Skeletal muscle cell (primary cell): ENCODE data around the gene IL34.
"Not testable (repeated sequence)": the region's sequence is repeated elsewhere in the genome, so short reads cannot be mapped to it uniquely, and the experiment has no call there.

Source experiments
- DNase-seq: peaks from one replicate; pipeline ENCODE4 v3.0.0-alpha.2; 2010; ENCODE audit warnings: low read depth
- H3K4me3 ChIP-seq: 2 replicates; pipeline ENCODE4 v1.5.1; 2011; ENCODE audit warnings: low read depth, mild to moderate bottlenecking, control low read depth, low read length, moderate library complexity

The IL34 gene

GRCh38 chr16:70670175-70670574 lies 23.8 kb downstream of the IL34 start:
- DNase-seq: no peak
- H3K4me3 ChIP-seq: no peak overlapping the region

- not testable (repeated sequence) for DNase-seq, H3K4me3 ChIP-seq
Measured at GRCh38 chr16:70670938-70671337, 24.6 kb downstream of the IL34 start.

- no peak overlapping the region for H3K4me3 ChIP-seq
- DNase-seq: no peak
Measured at GRCh38 chr16:70674221-70675014, 28.1 kb downstream of the IL34 start.

- no peak for DNase-seq
- no peak overlapping the region for H3K4me3 ChIP-seq
Measured at GRCh38 chr16:70675851-70676513, 29.6 kb downstream of the IL34 start.

GRCh38 chr16:70676675-70677498 lies 30.5 kb downstream of the IL34 start:
- H3K4me3 ChIP-seq: no peak overlapping the region
- DNase-seq: no peak

GRCh38 chr16:70677499-70678120 lies 31.3 kb downstream of the IL34 start:
- no peak for DNase-seq
- H3K4me3 ChIP-seq: no peak overlapping the region

- DNase-seq: no peak
- H3K4me3 ChIP-seq: no peak overlapping the region
Measured at GRCh38 chr16:70678121-70678897, 31.9 kb downstream of the IL34 start.

- no peak overlapping the region for H3K4me3 ChIP-seq
- no peak for DNase-seq
Measured at GRCh38 chr16:70678898-70679670, 32.7 kb downstream of the IL34 start.

GRCh38 chr16:70679671-70680494 lies 33.5 kb downstream of the IL34 start:
- H3K4me3 ChIP-seq: no peak overlapping the region
- no peak for DNase-seq

GRCh38 chr16:70680495-70681381 lies 34.4 kb downstream of the IL34 start:
- no peak overlapping the region for H3K4me3 ChIP-seq
- no peak for DNase-seq

GRCh38 chr16:70681382-70682238 lies 35.3 kb downstream of the IL34 start:
- peak overlapping the region; percentile 13 for H3K4me3 ChIP-seq
- no peak for DNase-seq

GRCh38 chr16:70682239-70683145 lies 36.1 kb downstream of the IL34 start:
- DNase-seq: no peak
- H3K4me3 ChIP-seq: peak overlapping the region; percentile 83

GRCh38 chr16:70683146-70683944 lies 37.0 kb downstream of the IL34 start:
- H3K4me3 ChIP-seq: peak overlapping the region; percentile 83
- no peak for DNase-seq
